Stimulated activated effector memory CD8-positive, alpha-beta T cell treated with anti-CD3 and anti-CD28 coated beads, Interleukin-12 subunit alpha, Interleukin-12 subunit beta, amount 100 ng/mL, for 72 hours (primary cell): ENCODE results near the gene FBXL13.

Source experiments
- ATAC-seq: fragments of 150-1000 bp; cut with Tn5 transposase; 2 replicates; pipeline ENCODE4 v1.10.0; 2021
- DNase-seq, 2 donors: peaks; one replicate each; pipeline ENCODE4 v3.0.0; 2021 to 2022; ENCODE audit warnings: low spot score in 2 of 2
- H3K27ac Mint-ChIP-seq: one replicate; pipeline ENCODE4 v1.8.0; 2022; ENCODE audit warnings: mild to moderate bottlenecking, mixed read lengths
- H3K36me3 Mint-ChIP-seq: one replicate; pipeline ENCODE4 v1.8.0; 2022; ENCODE audit warnings: mild to moderate bottlenecking, mixed read lengths
- H3K4me1 Mint-ChIP-seq: one replicate; pipeline ENCODE4 v1.8.0; 2022; ENCODE audit warnings: mixed read lengths
- H3K4me3 Mint-ChIP-seq: one replicate; pipeline ENCODE4 v1.8.0; 2022; ENCODE audit warnings: mild to moderate bottlenecking, mixed read lengths
- H3K9me3 Mint-ChIP-seq: one replicate; pipeline ENCODE4 v1.8.0; 2022; ENCODE audit warnings: mixed read lengths

FBXL13 gene

DNA sequence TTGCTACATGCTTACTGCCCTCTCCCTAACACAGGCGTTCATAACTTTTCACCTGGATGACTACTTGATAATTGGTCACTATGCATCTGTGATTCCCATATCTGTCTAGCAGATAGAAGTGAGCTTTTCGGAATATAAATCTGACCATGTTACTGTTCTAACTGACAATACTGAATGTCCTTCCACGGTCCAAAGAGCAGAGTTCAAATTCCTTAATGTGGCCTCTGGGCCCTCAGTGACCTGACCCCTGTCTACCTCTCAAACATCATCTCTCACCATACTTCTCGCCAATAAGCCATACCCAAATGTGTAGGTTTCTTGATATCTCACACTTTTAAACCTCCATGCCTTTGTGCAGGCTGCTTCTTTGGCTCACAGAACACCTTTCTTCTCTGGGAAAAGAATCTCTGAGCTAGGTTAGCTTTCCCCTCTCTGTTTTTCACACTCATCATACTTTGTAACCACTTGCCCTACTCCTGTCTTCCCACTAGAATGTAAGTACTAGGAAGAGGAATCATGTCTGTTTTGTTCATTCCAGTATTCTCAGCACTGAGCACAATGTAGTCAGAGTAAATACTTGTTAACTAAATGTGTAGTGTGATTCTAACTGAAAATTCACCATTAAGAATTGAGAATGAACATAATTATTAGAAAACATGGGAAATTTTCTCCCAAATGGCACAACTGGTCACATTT lies 201.0 kb downstream of the FBXL13 start:
- DNase-seq (no peak), ATAC-seq (peak; percentile 11)
- Mint-ChIP-seq H3K36me3 (no peaks in the 10 kb centered on the region), H3K27ac (peak overlapping the region; percentile 60), H3K4me3 (no peak overlapping the region), H3K4me1 (peaks cover 38% of the 10 kb centered on the region), H3K9me3 (no peaks in the 10 kb centered on the region)

DNA sequence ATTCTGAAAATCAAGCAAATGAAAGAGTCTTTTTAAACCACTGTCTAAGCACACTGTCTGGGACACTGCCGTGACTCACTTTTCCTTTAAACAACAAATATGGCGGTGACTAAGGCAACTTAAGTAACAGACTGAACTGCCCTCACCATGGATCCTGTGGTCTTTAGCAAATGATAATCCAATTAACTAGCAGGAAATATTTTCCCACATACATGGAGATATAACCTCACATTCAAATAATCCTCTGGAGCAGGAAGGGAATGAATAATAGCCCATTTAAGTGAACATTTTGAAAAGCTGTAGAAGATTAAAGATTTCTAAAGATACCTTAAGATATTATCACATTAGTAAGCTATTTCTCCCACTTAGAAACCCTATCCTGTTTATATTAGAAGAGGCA lies 202.1 kb downstream of the FBXL13 start:
- ATAC-seq (no peak), DNase-seq (no peak)
- Mint-ChIP-seq H3K36me3 (no peaks in the 10 kb centered on the region), H3K27ac (no peak overlapping the region), H3K4me3 (no peak overlapping the region), H3K4me1 (peaks cover 38% of the 10 kb centered on the region), H3K9me3 (no peaks in the 10 kb centered on the region)

DNA sequence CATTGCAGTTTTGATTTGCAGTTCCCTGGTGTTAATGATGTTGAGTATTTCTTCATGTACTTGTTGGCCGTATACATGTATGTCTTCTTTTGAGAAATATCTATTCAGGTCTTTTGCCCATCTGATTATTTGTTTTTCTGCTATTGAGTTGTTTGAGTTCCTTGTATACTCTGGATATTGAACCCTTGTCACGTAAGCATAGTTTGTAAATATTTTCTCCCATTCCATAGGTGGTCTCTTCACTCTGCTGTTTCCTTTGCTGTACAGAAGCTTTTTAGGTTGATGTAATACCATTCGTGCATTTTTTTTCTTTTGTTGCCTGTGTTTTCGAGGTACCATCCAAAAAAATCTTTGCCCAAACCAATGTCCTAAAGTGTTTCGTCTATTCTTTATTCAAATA lies 205.4 kb downstream of the FBXL13 start:
- Mint-ChIP-seq H3K4me1 (peaks cover 20% of the 10 kb centered on the region), H3K36me3 (no peaks in the 10 kb centered on the region), H3K4me3 (no peak overlapping the region), H3K27ac (no peak overlapping the region), H3K9me3 (no peaks in the 10 kb centered on the region)
- no peak for ATAC-seq
- DNase-seq = no peak

DNA sequence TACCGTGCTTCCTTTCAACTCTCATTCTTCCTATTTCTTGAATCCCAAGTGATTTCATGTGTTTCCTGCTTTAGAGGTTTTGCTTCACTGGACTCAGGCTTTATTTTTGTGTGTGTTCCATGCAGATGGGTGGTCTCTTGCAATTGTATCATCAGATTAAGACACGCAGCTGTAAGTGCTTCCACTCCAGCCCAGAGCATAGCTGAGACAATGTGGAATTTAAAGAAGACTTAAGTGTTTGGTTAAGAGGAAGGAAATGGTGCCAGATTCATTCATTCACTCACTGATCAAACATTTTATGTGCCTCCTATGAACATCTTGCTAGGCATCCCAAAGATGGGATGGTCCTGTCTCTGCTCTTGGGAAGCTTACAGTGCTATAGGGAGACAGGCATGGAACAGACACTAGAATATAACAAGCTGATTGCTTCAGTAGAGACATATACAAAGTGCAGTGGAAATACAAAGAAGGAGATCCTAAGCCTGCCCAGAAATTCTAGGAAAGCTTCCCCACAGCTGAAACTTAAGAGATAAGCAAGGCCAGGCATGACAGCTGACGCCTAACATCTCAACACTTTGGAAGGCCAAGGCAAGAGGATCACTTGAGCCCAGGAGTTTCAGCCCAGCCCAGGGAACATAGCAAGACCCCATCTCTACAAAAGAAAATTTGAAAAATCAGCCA lies 207.9 kb downstream of the FBXL13 start:
- DNase-seq (no peak), ATAC-seq (no peak)
- no peaks in the 10 kb centered on the region for H3K36me3 Mint-ChIP-seq
- H3K4me3 Mint-ChIP-seq = no peak overlapping the region
- no peak overlapping the region for H3K27ac Mint-ChIP-seq
- H3K4me1 Mint-ChIP-seq = no peaks in the 10 kb centered on the region
- no peaks in the 10 kb centered on the region for H3K9me3 Mint-ChIP-seq

DNA sequence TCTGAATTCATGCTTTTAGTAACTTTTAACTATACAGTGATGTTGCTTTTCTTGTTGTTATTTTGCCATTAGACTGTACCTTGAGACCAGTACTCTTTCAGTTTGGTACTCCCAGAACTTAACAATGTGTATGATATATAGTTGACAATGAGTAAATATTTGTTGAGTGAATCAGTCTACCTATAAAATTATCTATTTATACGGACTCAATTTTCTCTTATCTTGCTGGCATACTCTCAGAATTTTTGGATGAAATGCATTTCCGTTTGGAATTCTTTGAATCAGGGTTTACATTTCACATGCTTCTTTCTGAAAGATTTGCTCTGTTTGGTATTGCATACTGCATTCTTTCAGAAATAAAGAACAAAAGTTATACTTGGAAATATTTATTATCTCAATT lies 209.6 kb downstream of the FBXL13 start:
- no peaks in the 10 kb centered on the region for H3K4me1 Mint-ChIP-seq
- no peak overlapping the region for H3K27ac Mint-ChIP-seq
- H3K36me3 Mint-ChIP-seq = no peaks in the 10 kb centered on the region
- no peak overlapping the region for H3K4me3 Mint-ChIP-seq
- DNase-seq = no peak
- no peak for ATAC-seq
- no peaks in the 10 kb centered on the region for H3K9me3 Mint-ChIP-seq

DNA sequence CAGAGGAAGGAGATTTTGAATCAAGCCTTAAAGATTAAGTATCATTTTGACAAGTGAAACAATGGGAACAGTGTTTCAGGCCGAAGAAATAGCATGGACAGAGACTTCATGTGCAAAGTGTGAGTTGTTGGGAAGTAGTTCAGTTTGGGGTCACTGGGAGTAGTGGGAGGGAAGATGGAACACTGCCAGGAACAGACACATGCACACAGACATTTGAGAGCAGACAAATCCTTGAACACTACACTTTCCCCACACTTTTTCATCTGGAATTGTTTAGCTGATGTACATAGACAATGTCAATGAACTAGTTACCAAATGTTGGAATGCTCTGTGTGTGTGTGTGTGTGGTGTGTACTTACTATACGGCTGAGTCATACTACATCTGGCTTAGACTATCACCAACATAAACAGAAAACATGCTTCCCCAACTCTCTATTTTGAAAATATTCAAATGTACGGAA lies 214.2 kb downstream of the FBXL13 start:
- no peaks in the 10 kb centered on the region for H3K4me1 Mint-ChIP-seq
- no peak overlapping the region for H3K27ac Mint-ChIP-seq
- H3K4me3 Mint-ChIP-seq = no peak overlapping the region
- H3K36me3 Mint-ChIP-seq = no peaks in the 10 kb centered on the region
- no peak for ATAC-seq
- no peaks in the 10 kb centered on the region for H3K9me3 Mint-ChIP-seq
- no peak for DNase-seq

DNA sequence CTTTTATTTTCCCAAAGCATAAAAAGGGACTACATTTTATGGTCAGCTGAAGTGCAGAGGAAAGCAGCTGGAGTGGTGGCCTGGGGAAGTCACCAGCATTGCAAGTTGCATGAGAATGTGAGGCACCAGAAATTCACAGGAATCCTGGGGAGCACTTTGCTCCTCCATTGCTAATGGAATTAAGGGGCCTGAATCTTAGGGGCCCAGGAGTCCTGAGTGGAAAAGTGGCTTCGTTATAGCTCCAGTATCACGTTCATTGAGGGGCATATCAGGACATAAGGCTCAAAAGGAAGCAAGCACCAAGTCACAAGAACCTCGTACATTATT lies 214.8 kb downstream of the FBXL13 start:
- DNase-seq = no peak
- Mint-ChIP-seq H3K4me3 (no peak overlapping the region), H3K9me3 (no peaks in the 10 kb centered on the region), H3K36me3 (no peaks in the 10 kb centered on the region), H3K27ac (no peak overlapping the region), H3K4me1 (no peaks in the 10 kb centered on the region)
- ATAC-seq = no peak

DNA sequence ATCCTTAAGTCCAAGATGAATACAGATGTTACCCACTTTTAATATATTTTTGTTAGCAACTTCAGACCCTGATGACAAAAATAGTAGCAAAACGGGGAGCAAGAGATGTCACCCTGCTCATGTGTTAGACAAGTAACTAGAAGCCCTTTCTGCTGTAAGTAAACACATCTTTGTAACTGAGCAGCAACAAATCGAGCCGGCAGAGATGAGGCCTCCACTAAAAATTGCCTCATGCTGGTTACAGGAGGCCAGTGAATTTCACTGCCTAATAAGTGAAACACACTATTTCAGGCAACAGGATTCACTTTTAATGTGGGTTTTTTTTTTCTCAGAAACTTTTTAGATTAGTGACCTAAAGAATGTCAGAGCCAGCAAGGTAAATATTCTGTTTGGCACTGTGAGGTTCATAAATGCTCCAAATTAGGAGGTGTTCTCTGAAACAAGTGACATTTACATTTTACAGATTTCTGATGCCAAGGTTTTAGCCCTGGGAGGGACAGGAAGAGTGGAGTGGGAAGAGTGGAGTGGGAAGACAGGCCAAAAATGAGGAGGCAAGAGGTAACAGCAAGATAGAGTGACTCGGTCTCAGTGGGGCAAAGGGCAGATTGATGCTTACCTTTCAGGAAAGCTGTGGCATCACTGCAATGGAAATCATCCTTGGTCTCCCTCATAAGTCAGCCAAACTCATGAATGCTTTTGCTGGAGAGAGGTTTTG lies 215.4 kb downstream of the FBXL13 start:
- no peak overlapping the region for H3K27ac Mint-ChIP-seq
- DNase-seq (no peak), ATAC-seq (no peak)
- H3K4me1 Mint-ChIP-seq = no peaks in the 10 kb centered on the region
- H3K9me3 Mint-ChIP-seq = no peaks in the 10 kb centered on the region
- H3K36me3 Mint-ChIP-seq = no peaks in the 10 kb centered on the region
- no peak overlapping the region for H3K4me3 Mint-ChIP-seq

DNA sequence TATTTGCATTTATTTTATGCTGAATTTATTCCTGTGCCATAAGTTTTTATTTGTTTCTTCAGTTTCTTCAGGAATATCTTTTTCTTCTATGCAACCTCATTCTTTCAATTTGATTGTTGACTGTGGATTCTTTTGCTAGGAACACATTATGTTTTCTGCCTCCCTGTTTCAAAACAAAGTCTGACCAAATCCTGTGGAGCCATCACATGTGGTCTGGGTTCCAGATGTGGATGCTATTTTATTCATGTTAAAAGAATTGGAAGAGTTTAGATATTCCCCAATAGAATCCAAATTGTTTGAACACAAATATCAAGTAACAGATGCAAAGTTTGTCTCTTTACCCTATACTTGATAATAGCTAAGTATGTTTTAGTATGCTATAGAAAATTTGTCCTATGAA lies 218.6 kb downstream of the FBXL13 start:
- DNase-seq (no peak), ATAC-seq (no peak)
- H3K4me3 Mint-ChIP-seq = no peak overlapping the region
- no peaks in the 10 kb centered on the region for H3K4me1 Mint-ChIP-seq
- H3K9me3 Mint-ChIP-seq = peaks cover 6% of the 10 kb centered on the region
- H3K27ac Mint-ChIP-seq = no peak overlapping the region
- no peaks in the 10 kb centered on the region for H3K36me3 Mint-ChIP-seq

DNA sequence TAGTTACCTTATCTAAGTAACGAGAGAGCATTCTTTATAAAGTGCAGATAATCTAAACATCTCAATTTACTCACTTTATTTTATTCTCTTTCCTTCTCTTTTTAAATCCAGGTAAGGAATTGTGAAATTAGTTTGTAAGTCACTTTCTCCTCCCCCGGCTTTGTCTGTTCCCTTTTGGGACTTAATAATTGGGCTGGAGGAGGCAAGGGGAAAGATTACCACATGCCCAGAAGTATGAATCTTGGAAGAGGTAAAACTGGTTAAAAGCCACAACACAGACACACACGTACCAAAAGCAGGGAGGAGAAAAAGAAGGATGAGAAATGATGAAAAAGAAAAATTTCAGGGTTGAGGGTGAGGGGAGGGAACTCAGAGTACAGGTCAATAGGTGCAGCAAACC lies 225.1 kb downstream of the FBXL13 start:
- ATAC-seq = no peak
- Mint-ChIP-seq H3K36me3 (no peaks in the 10 kb centered on the region), H3K4me3 (no peak overlapping the region), H3K9me3 (peaks cover 6% of the 10 kb centered on the region), H3K4me1 (no peaks in the 10 kb centered on the region), H3K27ac (no peak overlapping the region)
- DNase-seq = no peak

DNA sequence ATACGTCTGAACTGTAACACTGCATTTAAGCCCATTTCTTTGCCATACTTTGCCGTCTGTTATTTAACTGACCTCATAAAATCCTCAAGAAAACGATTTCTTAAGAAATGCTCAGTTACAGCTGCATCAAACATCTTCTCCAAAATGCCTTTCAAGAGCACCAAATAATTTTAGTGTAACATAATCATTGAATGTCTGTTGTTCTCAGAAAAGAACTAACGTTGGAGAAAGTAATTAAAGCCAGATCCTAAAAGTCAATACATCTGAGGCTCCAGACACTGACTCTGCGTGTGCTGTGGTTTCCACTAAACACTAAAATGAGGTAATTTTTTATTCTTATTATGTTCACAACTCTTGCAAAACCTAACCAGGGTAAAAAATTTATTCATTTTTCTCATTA lies 225.5 kb downstream of the FBXL13 start:
- Mint-ChIP-seq H3K4me3 (no peak overlapping the region), H3K9me3 (peaks cover 6% of the 10 kb centered on the region), H3K27ac (no peak overlapping the region), H3K4me1 (peaks cover 4% of the 10 kb centered on the region), H3K36me3 (no peaks in the 10 kb centered on the region)
- DNase-seq (no peak), ATAC-seq (no peak)

DNA sequence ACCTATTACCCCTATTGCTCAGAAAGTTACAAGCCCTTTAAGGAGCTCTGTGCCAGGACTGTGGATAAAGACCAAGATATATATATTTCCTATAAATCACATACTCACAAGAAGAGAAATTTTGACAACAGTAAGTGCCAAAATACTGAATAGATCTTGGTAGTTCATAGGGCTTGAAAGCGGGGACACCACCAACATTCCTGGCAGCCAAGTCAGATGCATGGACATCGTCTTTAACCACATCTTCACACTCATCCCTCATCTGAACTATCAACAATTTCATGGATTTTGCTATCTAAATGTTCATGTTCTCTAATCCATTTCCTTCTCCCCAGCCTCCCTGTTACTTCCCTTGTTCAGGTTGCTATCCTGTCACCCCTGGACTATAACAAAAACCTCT lies 229.2 kb downstream of the FBXL13 start:
- no peak overlapping the region for H3K27ac Mint-ChIP-seq
- DNase-seq = no peak
- ATAC-seq = no peak
- H3K4me1 Mint-ChIP-seq = peaks cover 6% of the 10 kb centered on the region
- H3K4me3 Mint-ChIP-seq = no peak overlapping the region
- H3K9me3 Mint-ChIP-seq = no peaks in the 10 kb centered on the region
- no peaks in the 10 kb centered on the region for H3K36me3 Mint-ChIP-seq

DNA sequence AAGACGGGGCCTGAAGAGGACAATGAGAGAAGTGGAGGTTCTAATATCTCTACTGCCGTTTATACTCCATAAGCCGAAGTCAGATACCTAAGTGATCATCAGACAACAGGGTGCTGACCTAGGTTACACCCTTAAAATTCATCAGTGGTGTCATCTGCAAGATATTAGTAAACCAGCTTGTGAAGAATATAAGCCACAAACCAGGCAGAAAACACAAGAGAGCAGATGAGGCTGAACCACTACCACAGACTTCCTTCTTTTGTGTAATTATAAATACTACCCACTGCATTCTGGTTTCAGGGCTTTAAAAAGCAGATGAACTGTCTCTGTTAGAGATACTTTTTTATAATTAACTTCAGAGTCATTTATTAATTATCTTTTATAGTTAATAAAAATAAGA lies 230.7 kb downstream of the FBXL13 start:
- H3K4me3 Mint-ChIP-seq = no peak overlapping the region
- H3K36me3 Mint-ChIP-seq = no peaks in the 10 kb centered on the region
- ATAC-seq (peak; percentile 99), DNase-seq (no peak)
- H3K9me3 Mint-ChIP-seq = no peaks in the 10 kb centered on the region
- no peak overlapping the region for H3K27ac Mint-ChIP-seq
- peaks cover 6% of the 10 kb centered on the region for H3K4me1 Mint-ChIP-seq

DNA sequence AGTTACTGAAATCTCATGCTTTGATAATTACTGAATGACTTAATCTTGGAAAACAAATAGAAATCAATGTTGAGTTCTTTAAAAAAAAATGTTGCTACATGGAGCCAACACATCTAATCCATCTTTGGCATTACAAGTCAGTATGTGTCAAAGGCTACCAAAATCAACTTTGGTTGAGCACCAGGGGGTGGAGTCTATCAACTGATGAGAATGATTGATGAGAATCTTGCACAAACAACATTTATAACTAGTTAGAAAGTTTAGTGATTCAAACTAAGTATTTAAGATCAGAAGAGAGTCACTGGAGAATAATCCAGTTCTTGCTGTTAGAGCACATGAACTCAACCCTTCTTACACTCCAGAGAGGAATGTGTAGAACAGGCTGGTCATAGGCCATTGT lies 232.3 kb downstream of the FBXL13 start:
- H3K36me3 Mint-ChIP-seq = no peaks in the 10 kb centered on the region
- H3K9me3 Mint-ChIP-seq = no peaks in the 10 kb centered on the region
- H3K4me1 Mint-ChIP-seq = peaks cover 6% of the 10 kb centered on the region
- H3K4me3 Mint-ChIP-seq = no peak overlapping the region
- DNase-seq (no peak), ATAC-seq (no peak)
- no peak overlapping the region for H3K27ac Mint-ChIP-seq

DNA sequence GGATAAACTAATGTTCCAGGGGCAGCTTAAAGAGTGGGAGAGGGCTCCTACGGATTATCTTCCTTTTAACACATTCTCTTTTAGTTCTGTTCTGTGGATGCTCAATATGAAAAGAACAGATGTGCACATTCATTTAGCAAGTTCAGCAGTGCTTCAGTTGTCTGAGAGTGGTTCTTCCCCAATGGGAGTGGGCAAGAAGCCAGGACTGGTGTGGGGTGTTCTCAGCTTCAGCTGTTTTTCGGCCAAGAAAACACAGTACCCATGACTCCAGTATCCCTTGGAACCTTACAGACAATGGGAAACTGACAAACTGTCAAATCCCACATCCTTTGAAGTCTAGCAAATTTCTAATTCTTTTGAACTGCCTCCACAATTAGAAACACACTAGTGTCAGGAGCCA lies 233.3 kb downstream of the FBXL13 start:
- Mint-ChIP-seq H3K36me3 (no peaks in the 10 kb centered on the region), H3K9me3 (no peaks in the 10 kb centered on the region), H3K27ac (no peak overlapping the region), H3K4me3 (no peak overlapping the region), H3K4me1 (peaks cover 11% of the 10 kb centered on the region)
- DNase-seq (no peak), ATAC-seq (no peak)

DNA sequence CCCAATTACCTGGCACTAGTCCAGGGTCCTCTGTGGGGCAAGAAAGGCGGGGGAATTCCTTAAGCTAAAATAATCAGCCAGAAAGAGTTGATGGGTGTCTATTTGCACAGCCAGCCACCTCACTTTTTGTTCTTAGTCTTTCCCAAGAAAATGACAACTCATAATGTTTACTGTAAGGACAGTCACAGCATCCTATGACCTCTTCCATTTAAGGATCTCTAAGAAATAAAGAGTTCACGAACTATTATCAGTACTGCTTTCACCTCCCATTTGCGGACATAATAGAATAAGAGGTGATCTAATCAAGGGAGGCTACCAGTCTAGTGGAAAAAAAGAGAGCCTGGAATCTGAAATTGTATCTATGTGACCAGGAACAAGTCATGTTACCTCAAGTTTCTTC lies 234.2 kb downstream of the FBXL13 start:
- no peaks in the 10 kb centered on the region for H3K9me3 Mint-ChIP-seq
- DNase-seq (no peak), ATAC-seq (no peak)
- H3K4me3 Mint-ChIP-seq = no peak overlapping the region
- H3K4me1 Mint-ChIP-seq = peaks cover 12% of the 10 kb centered on the region
- no peaks in the 10 kb centered on the region for H3K36me3 Mint-ChIP-seq
- no peak overlapping the region for H3K27ac Mint-ChIP-seq
